GM12878 (cell line): ENCODE results near the gene LOXL4. TPM values are rescaled to one million over a fixed set of nuclear protein-coding genes. Genes with fewer than 3 reads are reported as not detected.

Source experiments
- ATAC-seq: fragments of 200-7000 bp; cut with Tn5 transposase; 3 replicates; pipeline ENCODE4 v1.9.1; 2020; ENCODE audit warnings: mild to moderate bottlenecking, moderate library complexity
- BruUV-seq: library from RNA; stranded (reverse); fragments of 400-500 nt; replicated peaks from 2 replicates; lab custom pipeline; 2021; lab: Mats Ljungman, UMichigan
- CTCF ChIA-PET: fragments of 300-600 bp; sonication (Branson Sonifier 250); formaldehyde crosslinking; extraction: SDS; loops from one replicate; lab custom pipeline; 2021; ENCODE audit warnings: inconsistent platforms; lab: Yijun Ruan, JAX
- POLR2A ChIA-PET: fragments of 350-600 bp; formaldehyde crosslinking; extraction: SDS; loops from one replicate; lab custom pipeline; 2021; ENCODE audit warnings: inconsistent platforms; lab: Charles Lee
- RAD21 ChIA-PET: fragments of 300-600 bp; sonication (Branson Sonifier 250); formaldehyde crosslinking; loops from one replicate; lab custom pipeline; 2023; ENCODE audit warnings: antibody characterized with exemption; ENCODE audit not compliant: unreplicated experiment; lab: Charles Lee
- SMC1A ChIA-PET: fragments of 300-600 bp; sonication (Branson Sonifier 250); formaldehyde crosslinking; loops from one replicate; lab custom pipeline; 2023; ENCODE audit not compliant: unreplicated experiment, uncharacterized antibody; lab: Charles Lee
- DNase-seq: peaks from one replicate; pipeline ENCODE4 v3.0.0-alpha.2; 2011; ENCODE audit warnings: low read depth, low spot score
- FAIRE-seq: peaks from 3 replicates; lab custom pipeline; 2011; peaks lifted over from hg19 to GRCh38; lab: Jason Lieb, UNC
- H2AFZ ChIP-seq: 2 replicates; pipeline ENCODE4 v1.6.0; 2011; ENCODE audit warnings: low read depth, low read length, control low read depth; ENCODE audit not compliant: control insufficient read depth
- H3K27ac ChIP-seq: 2 replicates; pipeline ENCODE4 v1.5.1; 2011; ENCODE audit warnings: control low read depth; ENCODE audit not compliant: control insufficient read depth, insufficient read depth
- H3K27me3 ChIP-seq, 2 experiments: replicated peaks in 1 of 2; 2 replicates each; pipeline versions ENCODE4 v1.6.0 to v1.6.1; 2011; ENCODE audit warnings: low read length in 1 of 2; ENCODE audit not compliant: control insufficient read depth in 2 of 2, insufficient read depth in 2 of 2
- H3K36me3 ChIP-seq, 2 experiments: 2 replicates each; pipeline ENCODE4 v1.5.1; 2011; ENCODE audit warnings: low read length in 1 of 2; ENCODE audit not compliant: control insufficient read depth in 2 of 2, insufficient read depth in 2 of 2
- H3K4me1 ChIP-seq: 2 replicates; pipeline ENCODE4 v1.6.1; 2011; ENCODE audit warnings: mild to moderate bottlenecking, low read length, moderate library complexity, mixed read lengths; ENCODE audit not compliant: control insufficient read depth, insufficient read depth
- H3K4me2 ChIP-seq: 2 replicates; pipeline ENCODE4 v1.6.0; 2011; ENCODE audit warnings: control low read depth; ENCODE audit not compliant: control insufficient read depth, insufficient read depth
- H3K4me3 ChIP-seq: fragments of 200-600 bp; sonication (generic); 2 replicates; pipeline ENCODE4 v1.5.1; 2016
- H3K79me2 ChIP-seq: 2 replicates; pipeline ENCODE4 v1.6.0; 2011; ENCODE audit warnings: low read length; ENCODE audit not compliant: control insufficient read depth, insufficient read depth
- H3K9ac ChIP-seq: 2 replicates; pipeline ENCODE4 v1.8.0; 2011; ENCODE audit warnings: low read length, control low read depth, mixed read lengths; ENCODE audit not compliant: control insufficient read depth, insufficient read depth
- H3K9me3 ChIP-seq: replicated peaks from 3 replicates; pipeline ENCODE4 v1.5.1; 2011; ENCODE audit warnings: mild to moderate bottlenecking, low read length; ENCODE audit not compliant: control insufficient read depth, insufficient read depth
- H4K20me1 ChIP-seq: 2 replicates; pipeline ENCODE4 v1.6.0; 2011; ENCODE audit not compliant: control insufficient read depth, insufficient read depth
- BMI1 ChIP-seq: fragments of 450-650 bp; IDR thresholded peaks from 2 replicates; pipeline ENCODE4 v1.6.1; 2016; ENCODE audit warnings: mild to moderate bottlenecking, moderate library complexity, borderline replicate concordance
- HDGF ChIP-seq: fragments of 450-650 bp; IDR thresholded peaks from 2 replicates; pipeline ENCODE4 v1.6.1; 2016; ENCODE audit warnings: antibody characterized with exemption
- IRF3 ChIP-seq: fragments of 450-650 bp; IDR thresholded peaks from 2 replicates; pipeline ENCODE4 v1.6.1; 2014; ENCODE audit warnings: mild to moderate bottlenecking
- MTA3 ChIP-seq: IDR thresholded peaks from 2 replicates; pipeline ENCODE4 v1.6.1; 2012; ENCODE audit warnings: low read length, inconsistent platforms, borderline replicate concordance
- RBBP5 ChIP-seq: fragments of 200-600 bp; sonication (generic); conservative IDR thresholded peaks from 2 replicates; pipeline ENCODE4 v1.6.1; 2016
- SIX5 ChIP-seq: IDR thresholded peaks from 2 replicates; pipeline ENCODE4 v1.6.1; 2011; ENCODE audit warnings: mild to moderate bottlenecking, low read depth, low read length, moderate library complexity; ENCODE audit not compliant: severe bottlenecking
- SP1 ChIP-seq: IDR thresholded peaks from one replicate; pipeline ENCODE4 v1.6.1; 2011; ENCODE audit warnings: low read depth, low read length
- TCF3 ChIP-seq: IDR thresholded peaks from 2 replicates; pipeline ENCODE4 v1.6.1; 2012; ENCODE audit warnings: low read depth, mild to moderate bottlenecking, low read length, borderline replicate concordance; ENCODE audit not compliant: insufficient read depth
- ZBTB40 ChIP-seq: fragments of 450-650 bp; IDR thresholded peaks from 2 replicates; pipeline ENCODE4 v1.6.1; 2016; ENCODE audit warnings: mild to moderate bottlenecking, moderate library complexity, borderline replicate concordance
- ZNF207 ChIP-seq: fragments of 450-650 bp; IDR thresholded peaks from 2 replicates; pipeline ENCODE4 v1.6.1; 2014; ENCODE audit warnings: antibody characterized with exemption, mild to moderate bottlenecking, borderline replicate concordance
- WGBS: methylation state at CpG from one replicate; pipeline ENCODE4 v1.1.6; 2016; ENCODE audit warnings: low lambda C conversion rate; ENCODE audit not compliant: insufficient replicate concordance, insufficient coverage; ENCODE audit errors: missing lambda C conversion rate; 5-methylcytosine and 5-hydroxymethylcytosine counted together
- in situ Hi-C: fragments of 300-500 bp; cut with MboI; formaldehyde crosslinking; loops from 9 replicates; pipeline ENCODE4 v1.14.3; 2018; ENCODE audit warnings: mixed read lengths
- intact Hi-C: fragments of 100-400 bp; cut with micrococcal nuclease; formaldehyde crosslinking; loops from one replicate; pipeline ENCODE4 v1.14.2; 2022; ENCODE audit not compliant: unreplicated experiment
- polyA plus RNA-seq, 11 experiments: library from polyadenylated mRNA; depleted of rRNA in 4 of 11; unstranded in 6 of 11; stranded (reverse) in 5 of 11; fragments of >200 nt; fragmentation: Nextera tagmentation in 4 of 11; fragmentation: Illumina TruSeq in 1 of 11; extraction: Ambion mirVana in 4 of 11; extraction: Trizol in 1 of 11; gene quantifications; 1 replicate in 1 of 11; 2 replicates in 10 of 11; pipeline versions ENCODE4 v1.2.1 to v1.2.3, GENCODE V29; 2011 to 2016; ENCODE audit warnings: inconsistent platforms in 2 of 11, missing spikeins in 2 of 11, low read depth in 1 of 11
- total RNA-seq, 4 experiments: library from RNA; depleted of rRNA in 3 of 4; stranded (reverse); fragments of >200 nt in 3 of 4; fragmentation: Illumina TruSeq in 1 of 4; extraction: Trizol in 1 of 4; gene quantifications; 2 replicates each; pipeline versions ENCODE4 v1.2.1 to v1.2.3, GENCODE V29; 2013 to 2021
- TF ChIP-seq, protein P1 (sequence below): fragments of 450-650 bp; IDR thresholded peaks from 2 replicates; pipeline ENCODE4 v1.6.1; 2017; ENCODE audit warnings: mild to moderate bottlenecking, low read depth, inconsistent platforms; ENCODE audit not compliant: poor library complexity, severe bottlenecking

LOXL4 gene
- total and polyA plus RNA-seq, 10 of the 15 experiments (the other 5 are each of a cell fraction or from before 2014, with no cell fraction given): 0.02 to 0.12 (median 0.08) TPM; not detected in 3

DNA sequence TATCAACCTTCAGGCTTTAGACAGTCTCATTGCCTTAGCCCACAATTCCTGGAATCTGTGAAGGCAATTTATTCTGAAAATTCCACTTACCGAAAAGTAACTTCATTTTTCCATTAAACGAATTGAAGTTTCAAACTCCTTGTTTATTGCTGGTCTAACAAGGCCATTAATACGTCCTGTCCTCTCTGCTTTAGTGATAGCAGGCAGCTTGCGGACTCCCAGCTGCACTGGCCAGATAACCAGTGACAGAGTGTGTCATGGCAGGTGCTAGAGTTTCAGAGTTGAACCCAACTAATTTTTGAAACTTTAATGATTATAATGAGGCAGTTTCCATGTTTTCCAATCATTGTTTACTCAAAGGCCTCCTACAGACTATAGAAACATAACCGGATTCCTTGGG lies 31.1 kb downstream of the LOXL4 start:
- H3K9ac ChIP-seq: no peak overlapping the region
- in situ Hi-C loops: no loop called here
- FAIRE-seq: no peak
- H3K4me1 ChIP-seq: no peaks in the 10 kb centered on the region
- H3K27ac ChIP-seq: no peak overlapping the region
- H3K4me2 ChIP-seq: no peak overlapping the region
- ChIA-PET SMC1A (no interaction called here), POLR2A (no interaction called here), CTCF (no interaction called here), RAD21 (no interaction called here)
- DNase-seq: no peak
- no peak for ATAC-seq
- H3K4me3 ChIP-seq: no peak overlapping the region
- no peaks in the 10 kb centered on the region for H4K20me1 ChIP-seq
- no peaks in the 10 kb centered on the region for H3K79me2 ChIP-seq
- intact Hi-C loops: no loop called here
- WGBS: 87% methylated on average over 5 of the region's 5 CpGs
- no peaks in the 10 kb centered on the region for H3K9me3 ChIP-seq
- no TSS peak for BruUV-seq
- no peak overlapping the region for H2AFZ ChIP-seq
- no peak for TF ChIP-seq BMI1
- TF ChIP-seq IRF3: no peak
- TF ChIP-seq MTA3: no peak
- no peak for TF ChIP-seq RBBP5
- no peaks in the 10 kb centered on the region for H3K27me3 ChIP-seq
- peaks cover 4 to 33% of the 10 kb centered on the region in 2 experiments; a peak in 3 of 4 replicates for H3K36me3 ChIP-seq

DNA sequence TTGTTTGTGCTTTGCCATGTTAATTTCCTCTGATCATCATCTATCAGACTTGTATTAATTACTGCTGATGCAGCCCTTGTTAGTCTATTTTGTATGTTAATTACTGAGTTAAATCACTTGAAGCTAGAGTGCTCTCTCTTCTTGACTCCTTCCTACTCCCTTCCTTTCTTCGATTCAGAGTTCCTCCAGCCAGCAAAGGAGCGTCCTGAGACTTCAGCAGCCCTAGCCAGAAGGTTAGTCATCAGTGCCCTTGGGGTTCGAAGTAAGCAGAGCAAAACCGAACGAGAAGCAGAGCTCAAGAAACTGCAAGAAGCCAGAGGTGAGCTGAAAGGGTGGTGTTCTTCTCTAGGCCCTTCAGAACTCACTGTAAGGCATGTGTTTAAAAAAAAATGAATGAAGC lies 32.1 kb downstream of the LOXL4 start:
- no peak for ATAC-seq
- SMC1A ChIA-PET: no interaction called here
- no peak overlapping the region for H3K4me2 ChIP-seq
- no TSS peak for BruUV-seq
- H3K9me3 ChIP-seq: no peaks in the 10 kb centered on the region
- no peak overlapping the region for H2AFZ ChIP-seq
- H3K36me3 ChIP-seq: peaks cover 4 to 33% of the 10 kb centered on the region in 2 experiments; a peak in 3 of 4 replicates
- no peak for FAIRE-seq
- no peaks in the 10 kb centered on the region for H3K27me3 ChIP-seq
- in situ Hi-C loops (no loop called here), intact Hi-C loops (no loop called here)
- no peaks in the 10 kb centered on the region for H4K20me1 ChIP-seq
- no peak for DNase-seq
- RAD21 ChIA-PET: interaction anchor here (0.6 kb wide), 1 partner anchor 66 kb away, joined by 3 read pairs; no protein-coding TSS in a partner anchor
- H3K4me3 ChIP-seq: no peak overlapping the region
- H3K9ac ChIP-seq: no peak overlapping the region
- H3K79me2 ChIP-seq: no peaks in the 10 kb centered on the region
- H3K4me1 ChIP-seq: no peaks in the 10 kb centered on the region
- WGBS: 97% methylated on average over 5 of the region's 5 CpGs
- no peak overlapping the region for H3K27ac ChIP-seq
- POLR2A ChIA-PET: no interaction called here
- CTCF ChIA-PET: interaction anchor here (1.3 kb wide), 1 partner anchor 10 kb away, joined by 4 read pairs; no protein-coding TSS in a partner anchor
- TF ChIP-seq ZNF207 (no peak), TCF3 (no peak), SIX5 (no peak), HDGF (no peak), ZBTB40 (no peak), SP1 (no peak)
- TF ChIP-seq, protein P1, sequence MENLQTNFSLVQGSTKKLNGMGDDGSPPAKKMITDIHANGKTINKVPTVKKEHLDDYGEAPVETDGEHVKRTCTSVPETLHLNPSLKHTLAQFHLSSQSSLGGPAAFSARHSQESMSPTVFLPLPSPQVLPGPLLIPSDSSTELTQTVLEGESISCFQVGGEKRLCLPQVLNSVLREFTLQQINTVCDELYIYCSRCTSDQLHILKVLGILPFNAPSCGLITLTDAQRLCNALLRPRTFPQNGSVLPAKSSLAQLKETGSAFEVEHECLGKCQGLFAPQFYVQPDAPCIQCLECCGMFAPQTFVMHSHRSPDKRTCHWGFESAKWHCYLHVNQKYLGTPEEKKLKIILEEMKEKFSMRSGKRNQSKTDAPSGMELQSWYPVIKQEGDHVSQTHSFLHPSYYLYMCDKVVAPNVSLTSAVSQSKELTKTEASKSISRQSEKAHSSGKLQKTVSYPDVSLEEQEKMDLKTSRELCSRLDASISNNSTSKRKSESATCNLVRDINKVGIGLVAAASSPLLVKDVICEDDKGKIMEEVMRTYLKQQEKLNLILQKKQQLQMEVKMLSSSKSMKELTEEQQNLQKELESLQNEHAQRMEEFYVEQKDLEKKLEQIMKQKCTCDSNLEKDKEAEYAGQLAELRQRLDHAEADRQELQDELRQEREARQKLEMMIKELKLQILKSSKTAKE: no peak
